CD14-positive monocyte (primary cell): ENCODE data around the gene DCUN1D5. TPM values are rescaled to one million over a fixed set of nuclear protein-coding genes. Genes with fewer than 3 reads are reported as not detected.

Experiments used
- DNase-seq, 3 donors: peaks; one replicate each; pipeline ENCODE4 v3.0.0-alpha.2; 2011 to 2022
- H2AFZ ChIP-seq: 2 replicates; pipeline ENCODE4 v1.6.0; 2012; ENCODE audit warnings: mild to moderate bottlenecking, low read depth, low read length, inconsistent platforms; ENCODE audit not compliant: insufficient read depth, poor library complexity, severe bottlenecking
- H3K27ac ChIP-seq, 2 donors: 1 replicate in 1 of 2; 2 replicates in 1 of 2; pipeline ENCODE4 v1.5.1; 2012 to 2013; ENCODE audit warnings: low read length in 2 of 2, control low read depth in 1 of 2, inconsistent platforms in 1 of 2, low read depth in 1 of 2, mild to moderate bottlenecking in 1 of 2
- H3K27me3 ChIP-seq, 2 donors: one replicate each; pipeline versions ENCODE4 v1.6.0 to v1.6.1; 2011 to 2013; ENCODE audit warnings: low read length in 2 of 2; ENCODE audit not compliant: control insufficient read depth in 2 of 2, insufficient read depth in 2 of 2
- H3K36me3 ChIP-seq, 2 donors: replicated peaks in 1 of 2; 1 replicate in 1 of 2; 2 replicates in 1 of 2; pipeline versions ENCODE4 v1.5.1 to v1.6.1; 2012 to 2013; ENCODE audit warnings: low read length in 2 of 2, control low read depth in 1 of 2, inconsistent platforms in 1 of 2, mild to moderate bottlenecking in 1 of 2; ENCODE audit not compliant: insufficient read depth in 2 of 2, control insufficient read depth in 1 of 2
- H3K4me1 ChIP-seq, 2 donors: 1 replicate in 1 of 2; 2 replicates in 1 of 2; pipeline versions ENCODE4 v1.5.1 to v1.6.1; 2012 to 2013; ENCODE audit warnings: low read length in 2 of 2, control low read depth in 1 of 2, inconsistent platforms in 1 of 2, mild to moderate bottlenecking in 1 of 2, moderate library complexity in 1 of 2; ENCODE audit not compliant: insufficient read depth in 2 of 2, control insufficient read depth in 1 of 2
- H3K4me2 ChIP-seq: replicated peaks from 2 replicates; pipeline ENCODE3; 2012; ENCODE audit warnings: low read length, moderate library complexity, mild to moderate bottlenecking; ENCODE audit not compliant: poor library complexity, severe bottlenecking; ENCODE audit errors: extremely low read depth
- H3K4me3 ChIP-seq, 3 experiments: fragments of 200-600 bp in 1 of 3; sonication (generic) in 1 of 3; replicated peaks in 1 of 3; 1 replicate in 2 of 3; 2 replicates in 1 of 3; pipeline ENCODE4 v1.5.1; 2011 to 2013; ENCODE audit warnings: low read length in 3 of 3, mild to moderate bottlenecking in 3 of 3, control low read depth in 2 of 3, low read depth in 2 of 3, inconsistent platforms in 1 of 3, moderate library complexity in 1 of 3
- H3K79me2 ChIP-seq: 2 replicates; pipeline ENCODE4 v1.6.0; 2012; ENCODE audit warnings: mild to moderate bottlenecking, control low read depth, inconsistent platforms, low read length, moderate library complexity; ENCODE audit not compliant: insufficient read depth
- H3K9ac ChIP-seq: 2 replicates; pipeline ENCODE4 v1.6.0; 2017; ENCODE audit warnings: low read length, mild to moderate bottlenecking; ENCODE audit not compliant: insufficient read depth, poor library complexity, severe bottlenecking
- H3K9me3 ChIP-seq, 2 donors: replicated peaks in 1 of 2; 1 replicate in 1 of 2; 2 replicates in 1 of 2; pipeline versions ENCODE4 v1.5.1 to v1.6.1; 2012 to 2013; ENCODE audit warnings: low read length in 2 of 2, control low read depth in 1 of 2; ENCODE audit not compliant: control insufficient read depth in 1 of 2, insufficient read depth in 1 of 2
- H4K20me1 ChIP-seq: 2 replicates; pipeline ENCODE4 v1.6.0; 2012; ENCODE audit warnings: mild to moderate bottlenecking, low read length, control low read depth, moderate library complexity; ENCODE audit not compliant: insufficient read depth
- H3K27ac Mint-ChIP-seq, 7 donors: one replicate each; pipeline ENCODE4 v1.8.0; 2020; ENCODE audit warnings: mild to moderate bottlenecking in 7 of 7, mixed read lengths in 7 of 7, moderate library complexity in 6 of 7, inconsistent platforms in 2 of 7
- H3K27me3 Mint-ChIP-seq, 3 donors: one replicate each; pipeline ENCODE4 v1.8.0; 2021 to 2022; ENCODE audit warnings: low read depth in 3 of 3, mild to moderate bottlenecking in 3 of 3, mixed read lengths in 3 of 3, moderate library complexity in 3 of 3, inconsistent platforms in 1 of 3
- H3K36me3 Mint-ChIP-seq, 2 donors: one replicate each; pipeline ENCODE4 v1.8.0; 2020; ENCODE audit warnings: mixed read lengths in 2 of 2, inconsistent platforms in 1 of 2, mild to moderate bottlenecking in 1 of 2
- H3K4me1 Mint-ChIP-seq: one replicate; pipeline ENCODE4 v1.8.0; 2020; ENCODE audit warnings: mild to moderate bottlenecking, mixed read lengths
- H3K4me3 Mint-ChIP-seq, 2 donors: one replicate each; pipeline ENCODE4 v1.8.0; 2020; ENCODE audit warnings: mild to moderate bottlenecking in 2 of 2, mixed read lengths in 2 of 2, moderate library complexity in 1 of 2
- H3K9me3 Mint-ChIP-seq, 7 donors: one replicate each; pipeline ENCODE4 v1.8.0; 2020 to 2022; ENCODE audit warnings: mixed read lengths in 7 of 7, mild to moderate bottlenecking in 6 of 7, moderate library complexity in 6 of 7, inconsistent platforms in 2 of 7
- CTCF ChIP-seq: fragments of 200-600 bp; IDR thresholded peaks from one replicate; pipeline ENCODE4 v1.8.0; 2022; ENCODE audit warnings: antibody characterized with exemption, mild to moderate bottlenecking
- intact Hi-C, 2 donors: fragments of 100-400 bp; cut with micrococcal nuclease; formaldehyde crosslinking; loops; one replicate each; pipeline versions ENCODE4 v1.15.0 to v1.15.1; 2023
- polyA plus RNA-seq, 3 donors: library from polyadenylated mRNA; depleted of rRNA in 1 of 3; unstranded in 2 of 3; stranded (reverse) in 1 of 3; fragments of 300-500 nt in 2 of 3; fragments of >200 nt in 1 of 3; fragmentation: Illumina TruSeq in 2 of 3; gene quantifications; 1 replicate in 2 of 3; 2 replicates in 1 of 3; pipeline ENCODE4 v1.2.3, GENCODE V29; 2012 to 2021

Gene DCUN1D5
- polyA plus RNA-seq, 3 donors = 7.8 to 20.3 (median 19.5) TPM

- H3K27ac ChIP-seq = no peak overlapping the region
- DNase-seq = no peak
- no peak overlapping the region for H3K9ac ChIP-seq
- intact Hi-C loops = no loop called here
- H3K27ac Mint-ChIP-seq = peak overlapping the region in 1 of 7 donors; percentile 76
- H3K27me3 Mint-ChIP-seq = peaks cover 0 to 1% (median 0%) of the 10 kb centered on the region in 3 donors
- H3K9me3 ChIP-seq = no peaks in the 10 kb centered on the region
- H3K4me3 Mint-ChIP-seq = no peak overlapping the region
- no peaks in the 10 kb centered on the region for H4K20me1 ChIP-seq
- no peak overlapping the region for H3K4me3 ChIP-seq
- no peaks in the 10 kb centered on the region for H3K9me3 Mint-ChIP-seq
- peaks cover 2 to 7% of the 10 kb centered on the region in 2 donors for H3K4me1 ChIP-seq
- H3K27me3 ChIP-seq = no peaks in the 10 kb centered on the region
- peaks cover 19% of the 10 kb centered on the region for H3K4me1 Mint-ChIP-seq
- H3K36me3 ChIP-seq = peaks cover 3 to 27% of the 10 kb centered on the region in 2 donors
- TF ChIP-seq CTCF = no peak
- peaks cover 10% of the 10 kb centered on the region for H3K79me2 ChIP-seq
- H3K36me3 Mint-ChIP-seq = peaks cover 35 to 63% of the 10 kb centered on the region in 2 donors
- no peak overlapping the region for H3K4me2 ChIP-seq
- no peak overlapping the region for H2AFZ ChIP-seq
Measured at GRCh38 chr11:103071008-103071407, 21.0 kb downstream of the DCUN1D5 start.

GRCh38 chr11:103070142-103070541 lies 21.8 kb downstream of the DCUN1D5 start:
- H3K79me2 ChIP-seq = peaks cover 10% of the 10 kb centered on the region
- H3K4me2 ChIP-seq = no peak overlapping the region
- no peak overlapping the region for H3K9ac ChIP-seq
- H3K9me3 Mint-ChIP-seq = no peaks in the 10 kb centered on the region
- no peak overlapping the region for H2AFZ ChIP-seq
- H3K4me3 ChIP-seq = no peak overlapping the region
- peaks cover 37 to 61% of the 10 kb centered on the region in 2 donors for H3K36me3 Mint-ChIP-seq
- peak overlapping the region in 1 of 2 donors; percentile 2 for H3K27ac ChIP-seq
- DNase-seq = no peak
- intact Hi-C loops = no loop called here
- H3K36me3 ChIP-seq = peaks cover 12 to 35% of the 10 kb centered on the region in 2 donors
- H4K20me1 ChIP-seq = no peaks in the 10 kb centered on the region
- no peaks in the 10 kb centered on the region for H3K9me3 ChIP-seq
- H3K27me3 ChIP-seq = no peaks in the 10 kb centered on the region
- no peak for TF ChIP-seq CTCF
- peaks cover 2 to 7% of the 10 kb centered on the region in 2 donors for H3K4me1 ChIP-seq
- H3K4me3 Mint-ChIP-seq = no peak overlapping the region
- H3K27ac Mint-ChIP-seq = peak overlapping the region in 1 of 7 donors; percentile 4
- no peaks in the 10 kb centered on the region for H3K27me3 Mint-ChIP-seq
- peaks cover 19% of the 10 kb centered on the region for H3K4me1 Mint-ChIP-seq
